Measurements from ENCODE around the gene EHD4.

The EHD4 gene

GRCh38 chr15:41882689-41883483, 89.5 kb downstream of the EHD4 start:
- TF ChIP-seq EZH2phosphoT487 (IDR thresholded peaks at IDR 0.05; ENCODE audit: low read length) (no peak), EZH2 (optimal IDR thresholded peaks at IDR 0.05; ENCODE audit: low read depth, low read length) (no peak)
- TF ChIP-seq, protein P1, sequence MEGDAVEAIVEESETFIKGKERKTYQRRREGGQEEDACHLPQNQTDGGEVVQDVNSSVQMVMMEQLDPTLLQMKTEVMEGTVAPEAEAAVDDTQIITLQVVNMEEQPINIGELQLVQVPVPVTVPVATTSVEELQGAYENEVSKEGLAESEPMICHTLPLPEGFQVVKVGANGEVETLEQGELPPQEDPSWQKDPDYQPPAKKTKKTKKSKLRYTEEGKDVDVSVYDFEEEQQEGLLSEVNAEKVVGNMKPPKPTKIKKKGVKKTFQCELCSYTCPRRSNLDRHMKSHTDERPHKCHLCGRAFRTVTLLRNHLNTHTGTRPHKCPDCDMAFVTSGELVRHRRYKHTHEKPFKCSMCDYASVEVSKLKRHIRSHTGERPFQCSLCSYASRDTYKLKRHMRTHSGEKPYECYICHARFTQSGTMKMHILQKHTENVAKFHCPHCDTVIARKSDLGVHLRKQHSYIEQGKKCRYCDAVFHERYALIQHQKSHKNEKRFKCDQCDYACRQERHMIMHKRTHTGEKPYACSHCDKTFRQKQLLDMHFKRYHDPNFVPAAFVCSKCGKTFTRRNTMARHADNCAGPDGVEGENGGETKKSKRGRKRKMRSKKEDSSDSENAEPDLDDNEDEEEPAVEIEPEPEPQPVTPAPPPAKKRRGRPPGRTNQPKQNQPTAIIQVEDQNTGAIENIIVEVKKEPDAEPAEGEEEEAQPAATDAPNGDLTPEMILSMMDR (IDR thresholded peaks at IDR 0.05; ENCODE audit: low read length): no peak
- no peak overlapping the region for H3K4me2 ChIP-seq (ENCODE audit: low read depth, low read length)
- H2AFZ ChIP-seq (ENCODE audit: low read length): no peak overlapping the region

GRCh38 chr15:41881920-41882688, 90.3 kb downstream of the EHD4 start:
- H3K9me3 ChIP-seq (replicated peaks; ENCODE audit: insufficient read depth, low read length): no peaks in the 10 kb centered on the region
- H3K4me1 ChIP-seq (ENCODE audit: low read length): no peaks in the 10 kb centered on the region
- TF ChIP-seq, protein P1 (IDR thresholded peaks at IDR 0.05; ENCODE audit: low read length): no peak
- TF ChIP-seq EZH2phosphoT487 (IDR thresholded peaks at IDR 0.05; ENCODE audit: low read length): no peak
- no peak for TF ChIP-seq EZH2 (optimal IDR thresholded peaks at IDR 0.05; ENCODE audit: low read depth, low read length)
- no peak for DNase-seq
- no peaks in the 10 kb centered on the region for H3K9me2 ChIP-seq (replicated peaks; ENCODE audit: insufficient read depth, low read length)
- no peak overlapping the region for H3K4me3 ChIP-seq (ENCODE audit: low read length)
- no peak overlapping the region for H3K4me2 ChIP-seq (ENCODE audit: low read depth, low read length)
- H4K20me1 ChIP-seq (ENCODE audit: insufficient read depth, low read length): no peaks in the 10 kb centered on the region
- H3K27ac ChIP-seq (ENCODE audit: low read length): no peak overlapping the region
- no peaks in the 10 kb centered on the region; the same call in 1 of the 2 replicates for H3K27me3 ChIP-seq (replicated peaks; ENCODE audit: insufficient read depth, low read length)
- no peak overlapping the region for H3K9ac ChIP-seq (ENCODE audit: low read length)
- no peaks in the 10 kb centered on the region for H3K36me3 ChIP-seq (replicated peaks; ENCODE audit: insufficient read depth, low read length)
- no peak overlapping the region for H2AFZ ChIP-seq (ENCODE audit: low read length)
- no peaks in the 10 kb centered on the region for H3K79me2 ChIP-seq (ENCODE audit: low read length)
- H3F3A ChIP-seq (ENCODE audit: insufficient read depth, low read length): no peaks in the 10 kb centered on the region

More at GRCh38 chr15:41882689-41883483, 89.5 kb downstream of the EHD4 start:
- H3K9me3 ChIP-seq (replicated peaks; ENCODE audit: insufficient read depth, low read length): no peaks in the 10 kb centered on the region
- no peaks in the 10 kb centered on the region for H3K79me2 ChIP-seq (ENCODE audit: low read length)
- no peaks in the 10 kb centered on the region for H3K36me3 ChIP-seq (replicated peaks; ENCODE audit: insufficient read depth, low read length)
- H3K27me3 ChIP-seq (replicated peaks; ENCODE audit: insufficient read depth, low read length): no peaks in the 10 kb centered on the region; the same call in 1 of the 2 replicates
- H3F3A ChIP-seq (ENCODE audit: insufficient read depth, low read length): no peaks in the 10 kb centered on the region
- no peaks in the 10 kb centered on the region for H4K20me1 ChIP-seq (ENCODE audit: insufficient read depth, low read length)
- no peak overlapping the region for H3K4me3 ChIP-seq (ENCODE audit: low read length)
- H3K4me1 ChIP-seq (ENCODE audit: low read length): no peaks in the 10 kb centered on the region
- H3K27ac ChIP-seq (ENCODE audit: low read length): no peak overlapping the region
- no peaks in the 10 kb centered on the region for H3K9me2 ChIP-seq (replicated peaks; ENCODE audit: insufficient read depth, low read length)
- no peak overlapping the region for H3K9ac ChIP-seq (ENCODE audit: low read length)
- no peak for DNase-seq

DNA sequence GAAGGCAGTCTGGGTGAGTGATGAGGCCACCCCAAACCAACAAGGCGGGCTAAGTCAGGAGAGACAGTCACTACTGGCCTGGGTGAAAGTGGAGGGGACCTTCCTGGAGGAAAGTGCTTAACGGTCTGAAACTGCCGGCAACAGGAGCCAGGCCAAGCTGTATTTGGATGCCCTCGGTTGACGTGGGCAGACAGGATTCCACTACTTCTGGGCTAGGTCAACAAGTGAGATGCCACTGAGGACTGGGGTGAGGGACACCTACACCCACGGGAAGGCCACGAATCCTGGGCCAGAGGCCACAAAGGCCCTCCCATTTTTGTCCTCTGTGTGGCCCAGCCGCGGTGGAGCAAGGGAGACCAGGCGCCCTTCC, 90.8 kb downstream of the EHD4 start:
- no peaks in the 10 kb centered on the region for H3K9me2 ChIP-seq (replicated peaks; ENCODE audit: insufficient read depth, low read length)
- H3K27me3 ChIP-seq (replicated peaks; ENCODE audit: insufficient read depth, low read length): no peaks in the 10 kb centered on the region; the same call in 1 of the 2 replicates
- no peak overlapping the region for H3K9ac ChIP-seq (ENCODE audit: low read length)
- no peak overlapping the region for H3K27ac ChIP-seq (ENCODE audit: low read length)
- no peaks in the 10 kb centered on the region for H3K4me1 ChIP-seq (ENCODE audit: low read length)
- no peaks in the 10 kb centered on the region for H4K20me1 ChIP-seq (ENCODE audit: insufficient read depth, low read length)
- no peaks in the 10 kb centered on the region for H3F3A ChIP-seq (ENCODE audit: insufficient read depth, low read length)
- no peak for DNase-seq
- no peaks in the 10 kb centered on the region for H3K36me3 ChIP-seq (replicated peaks; ENCODE audit: insufficient read depth, low read length)
- H3K9me3 ChIP-seq (replicated peaks; ENCODE audit: insufficient read depth, low read length): no peaks in the 10 kb centered on the region
- H3K4me3 ChIP-seq (ENCODE audit: low read length): no peak overlapping the region
- no peak overlapping the region for H2AFZ ChIP-seq (ENCODE audit: low read length)
- TF ChIP-seq EZH2phosphoT487 (IDR thresholded peaks at IDR 0.05; ENCODE audit: low read length) (no peak), EZH2 (optimal IDR thresholded peaks at IDR 0.05; ENCODE audit: low read depth, low read length) (no peak)
- TF ChIP-seq, protein P1 (IDR thresholded peaks at IDR 0.05; ENCODE audit: low read length): no peak
- no peaks in the 10 kb centered on the region for H3K79me2 ChIP-seq (ENCODE audit: low read length)
- H3K4me2 ChIP-seq (ENCODE audit: low read depth, low read length): no peak overlapping the region

All from MM.1S (cell line).